GM18951 (cell line): ENCODE results near the gene ADGRB3.

ENCODE experiments used
- POLR2A ChIP-seq: IDR thresholded peaks from 4 replicates; pipeline ENCODE4 v1.6.1; 2011; ENCODE audit warnings: mild to moderate bottlenecking; ENCODE audit not compliant: insufficient read length, insufficient read depth; ENCODE audit errors: extremely low read depth
- in situ Hi-C: fragments of 300-500 bp; cut with MboI; formaldehyde crosslinking; loops from one replicate; pipeline ENCODE4 v1.12.0; 2022; ENCODE audit warnings: low sequenced_read_pairs, mixed read lengths, inconsistent platforms; ENCODE audit not compliant: unreplicated experiment

The ADGRB3 gene

DNA sequence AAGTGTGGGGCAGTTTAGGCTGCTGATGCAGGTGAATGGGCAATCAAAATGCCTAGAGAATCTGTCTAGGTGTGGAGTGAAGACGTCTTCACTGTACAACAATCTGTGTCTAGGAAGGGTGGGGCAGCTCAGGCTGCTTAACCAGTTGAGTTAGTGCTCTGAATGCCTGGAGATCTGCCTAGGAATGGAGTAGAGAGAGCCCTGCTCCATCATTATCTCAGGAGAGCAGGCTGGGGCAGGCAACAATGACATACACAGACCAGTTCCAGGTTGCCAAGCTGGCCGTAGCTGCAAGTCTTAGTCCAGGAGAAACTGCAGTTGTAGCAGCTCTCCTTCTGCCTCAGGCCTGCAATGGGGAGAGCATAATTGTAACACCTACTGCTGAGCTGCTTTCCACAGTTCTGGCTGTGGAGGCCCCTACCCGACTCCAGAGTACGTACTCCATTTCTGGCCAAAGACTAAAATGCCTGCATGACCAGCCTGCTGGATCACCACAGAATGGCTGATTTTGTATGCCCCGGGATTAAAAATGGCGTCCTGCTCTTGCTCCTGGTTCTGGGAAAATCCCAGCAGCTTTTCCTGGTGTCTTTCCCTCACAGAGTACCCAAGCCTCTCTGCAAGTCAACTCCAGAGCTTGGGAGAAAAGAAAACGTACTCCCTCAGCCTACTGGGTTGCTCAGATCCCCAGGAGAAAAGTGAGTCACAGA lies 545.4 kb downstream of the ADGRB3 start:
- in situ Hi-C loops: no loop called here

DNA sequence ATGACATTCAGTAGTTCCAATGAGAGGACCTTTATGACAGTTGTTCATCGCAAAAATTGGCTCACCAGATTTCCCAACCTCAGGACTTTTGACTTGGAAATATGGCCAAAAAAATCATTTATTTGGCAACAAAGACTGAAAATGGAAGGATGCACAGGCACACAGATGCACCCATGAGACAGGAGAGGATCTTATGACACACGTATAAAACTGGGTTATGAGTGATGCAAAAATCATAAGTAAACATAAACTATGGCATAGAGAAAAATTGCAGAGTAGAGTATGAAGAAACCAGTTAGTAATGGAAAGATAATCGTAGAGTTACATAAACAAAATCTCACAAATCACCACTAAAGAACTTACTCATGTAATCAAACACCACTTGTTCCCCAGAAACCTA lies 546.9 kb downstream of the ADGRB3 start:
- no peak for TF ChIP-seq POLR2A
- in situ Hi-C loops: no loop called here

More for the DNA sequence above, 545.4 kb downstream of the ADGRB3 start:
- TF ChIP-seq POLR2A: no peak

DNA sequence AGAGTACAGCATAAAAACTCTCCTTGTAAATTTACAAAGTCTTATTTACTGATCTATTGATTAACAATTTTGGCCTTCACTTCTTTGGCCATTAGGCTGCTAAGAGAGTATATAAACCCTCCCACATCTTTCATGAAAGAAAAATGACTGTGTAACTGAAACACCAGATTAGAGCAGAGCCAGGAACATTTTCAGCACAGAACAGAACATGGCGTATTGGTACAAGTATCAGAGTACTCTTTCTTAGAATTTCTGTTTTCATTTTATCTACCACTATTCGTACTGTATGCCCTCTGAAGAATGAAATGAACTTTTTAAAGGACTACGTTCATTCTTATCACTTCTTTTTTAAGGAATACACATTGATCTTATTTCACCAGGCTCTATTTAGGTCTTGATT lies 550.2 kb downstream of the ADGRB3 start:
- no peak for TF ChIP-seq POLR2A
- in situ Hi-C loops: no loop called here

DNA sequence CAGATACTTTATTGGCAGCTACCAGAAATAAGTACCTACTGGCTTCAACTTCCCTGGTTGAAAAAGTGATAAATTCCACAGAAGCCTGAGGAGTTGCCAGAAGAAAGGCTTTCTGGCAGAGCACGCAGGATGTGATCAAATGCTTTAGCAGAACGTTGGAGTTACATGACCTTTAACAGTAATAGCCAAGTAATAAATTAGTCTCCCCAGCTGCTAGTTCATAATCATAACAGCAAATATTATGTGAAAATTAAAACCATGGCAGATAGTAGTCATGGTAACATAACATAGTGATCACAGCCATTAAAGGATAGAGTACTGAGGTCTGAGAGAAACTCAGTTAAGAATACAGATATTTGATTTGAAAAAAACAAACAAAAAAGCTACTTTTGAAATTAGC lies 567.7 kb downstream of the ADGRB3 start:
- no peak for TF ChIP-seq POLR2A
- in situ Hi-C loops: no loop called here

DNA sequence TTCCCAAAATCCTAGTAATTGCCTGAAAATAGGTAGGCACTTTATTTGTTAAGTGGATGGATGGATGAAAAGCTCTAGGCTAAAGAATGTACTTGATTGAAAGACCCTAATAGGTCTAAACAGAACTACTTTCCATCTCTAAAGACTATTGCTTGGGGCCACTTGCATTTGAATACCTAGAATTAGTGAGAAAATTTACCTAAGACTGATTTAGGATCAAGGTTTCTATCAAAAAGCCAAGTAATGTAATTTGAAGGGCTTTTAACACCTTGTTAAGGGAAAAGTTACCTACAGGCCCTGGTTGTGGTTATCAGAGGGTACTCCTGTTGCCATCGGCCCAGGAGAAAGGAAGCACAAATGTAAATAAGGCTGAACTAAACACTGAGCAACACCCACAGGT lies 581.0 kb downstream of the ADGRB3 start:
- TF ChIP-seq POLR2A: no peak
- in situ Hi-C loops: no loop called here

DNA sequence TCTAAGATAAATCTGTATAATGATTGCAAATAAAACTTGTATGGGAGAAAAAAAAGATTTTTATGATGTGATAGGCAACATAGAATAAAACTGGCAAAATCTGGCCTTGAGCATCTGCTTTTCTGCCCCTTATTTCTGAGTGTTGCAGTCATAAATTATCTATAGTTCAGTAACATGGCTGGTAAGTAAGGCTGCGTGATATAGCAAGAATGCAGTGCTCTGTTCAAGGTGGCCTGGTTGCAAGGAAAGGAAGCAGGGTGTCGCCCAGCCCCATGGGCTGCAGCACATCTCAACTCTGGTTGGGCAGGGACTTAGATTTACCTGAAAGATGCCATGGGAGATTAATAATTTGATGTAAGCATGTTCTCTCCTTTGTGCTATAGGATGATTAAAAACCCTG lies 582.3 kb downstream of the ADGRB3 start:
- in situ Hi-C loops: no loop called here
- no peak for TF ChIP-seq POLR2A

DNA sequence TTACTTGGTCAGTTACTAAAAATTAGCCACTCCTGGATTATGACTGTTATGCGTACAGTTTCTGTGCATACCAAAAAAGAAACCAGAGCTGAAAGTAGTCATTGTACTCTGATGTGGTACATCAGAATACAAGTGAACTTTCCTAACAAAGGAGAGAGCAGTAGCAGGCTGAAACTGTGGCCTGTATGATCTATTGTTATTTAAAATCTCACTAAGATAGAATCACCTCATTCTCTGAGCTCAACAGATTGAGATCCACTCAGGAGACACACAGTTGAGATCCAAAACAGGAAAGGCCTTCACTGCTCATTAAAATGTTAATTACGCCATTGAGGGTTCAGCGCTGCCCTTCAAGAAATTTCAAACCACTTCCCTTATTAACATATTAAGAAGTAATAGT lies 585.3 kb downstream of the ADGRB3 start:
- in situ Hi-C loops: no loop called here
- TF ChIP-seq POLR2A: no peak

DNA sequence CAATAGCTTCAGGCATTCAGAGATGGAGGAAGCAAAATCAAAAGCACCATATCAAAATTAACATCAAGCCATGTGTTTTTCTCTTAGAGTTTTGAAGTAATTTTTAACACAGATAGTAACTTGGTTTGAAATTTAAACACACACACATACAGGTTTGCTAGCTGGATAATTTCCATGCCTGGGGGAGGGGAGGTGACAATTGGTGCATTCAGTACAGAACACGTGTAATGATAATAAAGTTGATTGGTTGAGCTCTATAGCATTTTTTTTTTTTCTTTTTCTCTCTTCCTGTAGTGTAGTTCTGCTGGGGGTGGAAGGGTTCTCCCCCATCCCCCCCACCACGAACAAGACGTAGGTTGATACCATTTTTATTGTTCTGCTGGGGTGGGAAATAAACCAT lies 596.9 kb downstream of the ADGRB3 start:
- in situ Hi-C loops: no loop called here
- TF ChIP-seq POLR2A: no peak

DNA sequence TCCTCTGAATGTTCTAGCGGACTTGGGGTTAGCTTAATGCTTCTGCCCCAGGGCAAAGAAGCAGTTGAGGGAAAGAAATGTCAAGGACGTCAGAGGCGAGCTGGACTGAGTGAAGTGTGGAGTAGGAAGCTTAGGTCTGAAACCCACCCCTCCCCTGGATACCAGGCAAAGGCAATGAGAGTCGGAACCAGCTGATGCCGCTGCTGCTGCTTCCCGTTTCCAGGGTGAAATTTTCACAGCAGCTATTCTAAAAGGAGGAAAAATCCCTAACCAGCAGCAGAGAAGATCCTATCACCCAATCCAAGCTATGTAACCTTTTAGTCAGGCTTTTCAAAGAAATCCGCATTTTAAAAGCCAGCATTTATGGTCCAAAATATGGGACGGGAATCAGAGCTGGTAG lies 597.4 kb downstream of the ADGRB3 start:
- in situ Hi-C loops: no loop called here
- no peak for TF ChIP-seq POLR2A

DNA sequence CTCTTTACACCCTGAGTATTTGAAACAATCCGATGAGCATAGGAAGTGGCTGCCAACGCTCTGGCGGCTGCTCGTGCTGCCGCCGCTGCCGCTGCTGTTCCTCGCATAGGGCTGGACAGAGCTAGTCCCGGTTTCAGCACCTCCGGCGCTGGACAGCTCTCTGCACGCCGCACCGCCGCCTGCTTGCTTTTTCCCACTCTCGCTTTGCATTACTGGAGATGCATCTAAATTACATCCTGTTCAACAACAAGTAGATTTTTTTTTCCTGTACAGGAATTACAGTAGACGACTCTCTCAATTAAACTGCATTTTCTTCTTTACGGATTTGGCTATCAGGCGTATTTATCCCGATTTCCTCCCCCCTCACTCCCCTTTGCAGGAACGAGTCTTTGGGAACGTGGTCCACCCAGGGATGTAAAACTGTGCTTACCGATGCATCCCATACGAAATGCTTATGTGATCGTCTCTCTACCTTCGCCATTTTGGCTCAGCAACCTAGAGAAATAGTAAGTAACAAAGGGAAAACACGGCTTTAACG lies 597.9 kb downstream of the ADGRB3 start:
- TF ChIP-seq POLR2A: no peak
- in situ Hi-C loops: no loop called here

DNA sequence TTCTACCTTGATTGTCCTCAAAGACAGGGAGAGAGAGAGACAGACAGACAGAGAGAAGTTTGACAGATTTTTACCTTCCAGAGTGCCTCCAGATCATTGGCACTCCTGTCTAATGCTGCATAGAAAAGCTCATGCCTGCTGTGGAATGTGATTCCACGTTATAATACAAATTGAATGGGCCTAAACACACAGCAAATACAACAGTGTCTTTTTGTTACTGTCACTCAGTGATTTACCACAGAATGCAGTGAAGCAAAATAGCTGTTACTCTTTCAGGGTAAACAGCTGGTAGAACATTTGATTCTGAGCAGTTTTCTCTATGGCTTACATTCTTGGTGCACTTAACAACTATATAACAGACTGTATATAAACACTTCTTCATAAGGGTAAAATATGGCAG lies 603.0 kb downstream of the ADGRB3 start:
- TF ChIP-seq POLR2A: no peak
- in situ Hi-C loops: no loop called here

DNA sequence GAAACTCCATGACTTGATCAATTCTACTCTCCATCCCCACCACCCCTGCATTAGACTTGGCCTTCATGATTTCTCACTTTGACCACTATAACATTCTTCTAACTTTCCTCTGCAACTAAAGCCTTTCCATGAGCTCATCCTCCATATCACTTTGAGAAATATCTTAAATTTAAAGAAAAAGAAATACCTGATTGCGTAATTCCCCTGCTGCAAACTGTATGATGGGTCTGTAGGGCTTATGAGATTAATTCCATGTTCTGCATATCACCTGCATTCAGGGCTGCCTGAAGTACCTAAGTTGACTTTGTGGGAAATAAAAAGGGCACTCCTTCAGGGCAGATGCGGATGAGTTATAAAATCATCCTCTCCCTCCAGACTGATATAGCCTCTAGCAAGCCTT lies 611.9 kb downstream of the ADGRB3 start:
- in situ Hi-C loops: no loop called here
- no peak for TF ChIP-seq POLR2A

DNA sequence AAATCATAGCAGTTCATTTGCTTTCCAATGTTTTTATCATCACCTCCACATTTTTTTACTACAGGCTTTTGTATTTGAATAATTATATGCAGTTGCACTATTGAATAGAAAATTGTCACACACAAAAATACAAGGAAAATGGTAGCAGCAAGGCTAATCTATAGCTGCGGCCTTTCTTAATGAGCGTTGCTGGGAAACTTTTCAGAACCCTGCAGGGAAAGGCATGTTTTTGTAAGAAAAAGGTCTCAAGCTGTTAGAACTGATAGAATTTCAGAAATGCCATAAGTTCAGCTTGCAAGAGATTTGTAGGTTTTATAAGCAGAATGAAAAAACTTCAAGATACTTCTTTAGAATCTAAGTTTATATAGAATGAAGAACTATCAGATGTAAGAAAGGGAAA lies 625.9 kb downstream of the ADGRB3 start:
- in situ Hi-C loops: no loop called here

DNA sequence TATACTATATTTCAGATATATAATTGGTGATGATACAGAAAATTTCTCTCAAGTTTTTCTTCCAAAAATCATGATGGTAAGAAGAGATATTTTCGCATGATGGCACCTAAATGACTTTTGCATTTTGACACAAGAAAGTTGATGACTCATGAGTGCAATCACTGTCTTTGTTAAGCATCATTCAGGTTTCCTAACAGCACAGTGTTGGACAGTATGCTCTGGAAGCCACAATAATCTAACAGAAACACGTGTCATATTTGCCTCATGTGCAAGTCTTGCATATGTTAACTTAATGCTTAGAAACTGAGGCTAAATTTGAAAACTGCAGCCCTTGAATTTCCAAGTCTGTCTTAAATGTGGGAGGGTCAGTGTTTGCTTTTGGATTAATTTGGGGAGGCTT lies 628.2 kb downstream of the ADGRB3 start:
- in situ Hi-C loops: no loop called here
- TF ChIP-seq POLR2A: no peak

More for the DNA sequence above, 625.9 kb downstream of the ADGRB3 start:
- TF ChIP-seq POLR2A: no peak
